Gastrocnemius medialis (tissue), 4 donors: ENCODE results near the gene TRIO.

Experiments
- POLR2A ChIP-seq, 2 donors: fragments of 450-650 bp; IDR thresholded peaks; one replicate each; pipeline ENCODE4 v1.6.1; 2017; ENCODE audit warnings: antibody characterized with exemption in 2 of 2, mild to moderate bottlenecking in 2 of 2, moderate library complexity in 2 of 2
- TF ChIP-seq, protein P1 (sequence below), 5 experiments: fragments of 450-650 bp in 3 of 5; fragments of 200-600 bp in 2 of 5; sonication (generic) in 2 of 5; IDR thresholded peaks in 4 of 5; conservative IDR thresholded peaks in 1 of 5; 1 replicate in 4 of 5; 2 replicates in 1 of 5; pipeline ENCODE4 v1.5.1; 2016 to 2019; ENCODE audit warnings: antibody characterized with exemption in 5 of 5, mild to moderate bottlenecking in 3 of 5, moderate library complexity in 3 of 5

DNA sequence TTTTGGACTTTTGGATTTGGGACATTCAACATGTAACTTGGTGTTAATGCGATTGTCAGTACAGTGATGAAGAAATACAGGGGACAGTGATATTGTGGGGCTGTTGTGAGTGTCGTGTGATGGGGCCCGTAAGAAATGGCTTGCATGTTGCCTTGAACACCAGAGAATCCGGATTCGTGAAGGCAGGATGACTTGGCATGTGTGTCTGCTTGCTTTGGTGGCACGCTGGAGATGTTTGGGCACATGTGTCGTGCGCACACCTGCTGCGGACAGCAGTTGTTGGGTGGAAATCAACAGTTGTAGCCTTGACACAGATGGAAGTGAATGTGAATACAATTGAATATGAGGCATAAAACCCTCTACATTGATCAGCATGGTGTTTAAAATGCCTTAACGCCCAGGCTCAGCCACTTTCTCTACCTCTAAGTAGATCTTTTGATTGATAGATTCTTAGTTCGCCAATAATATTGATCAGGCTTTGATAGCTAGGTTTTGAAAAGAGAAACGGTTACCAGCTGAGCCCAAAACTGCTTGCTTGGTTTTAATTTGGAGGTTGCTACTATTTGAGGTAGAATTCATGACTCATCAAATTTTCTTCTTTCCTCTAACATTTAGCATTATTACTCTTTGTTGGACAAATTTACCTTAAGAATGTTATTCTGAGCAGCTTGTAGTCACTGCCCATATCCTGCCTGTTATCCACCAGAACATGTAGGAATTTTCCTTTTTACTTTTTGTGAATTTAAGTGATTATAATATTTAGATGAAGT, 94.4 kb downstream of the TRIO start:
- TF ChIP-seq, protein P1, sequence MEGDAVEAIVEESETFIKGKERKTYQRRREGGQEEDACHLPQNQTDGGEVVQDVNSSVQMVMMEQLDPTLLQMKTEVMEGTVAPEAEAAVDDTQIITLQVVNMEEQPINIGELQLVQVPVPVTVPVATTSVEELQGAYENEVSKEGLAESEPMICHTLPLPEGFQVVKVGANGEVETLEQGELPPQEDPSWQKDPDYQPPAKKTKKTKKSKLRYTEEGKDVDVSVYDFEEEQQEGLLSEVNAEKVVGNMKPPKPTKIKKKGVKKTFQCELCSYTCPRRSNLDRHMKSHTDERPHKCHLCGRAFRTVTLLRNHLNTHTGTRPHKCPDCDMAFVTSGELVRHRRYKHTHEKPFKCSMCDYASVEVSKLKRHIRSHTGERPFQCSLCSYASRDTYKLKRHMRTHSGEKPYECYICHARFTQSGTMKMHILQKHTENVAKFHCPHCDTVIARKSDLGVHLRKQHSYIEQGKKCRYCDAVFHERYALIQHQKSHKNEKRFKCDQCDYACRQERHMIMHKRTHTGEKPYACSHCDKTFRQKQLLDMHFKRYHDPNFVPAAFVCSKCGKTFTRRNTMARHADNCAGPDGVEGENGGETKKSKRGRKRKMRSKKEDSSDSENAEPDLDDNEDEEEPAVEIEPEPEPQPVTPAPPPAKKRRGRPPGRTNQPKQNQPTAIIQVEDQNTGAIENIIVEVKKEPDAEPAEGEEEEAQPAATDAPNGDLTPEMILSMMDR (IDR thresholded peaks at IDR 0.05 in 4 of 5, conservative IDR thresholded peaks at IDR 0.05 in 1 of 5): no peak
- no peak for TF ChIP-seq POLR2A (IDR thresholded peaks at IDR 0.05)
